Measurements from ENCODE around the gene KCP.

KCP gene

DNA sequence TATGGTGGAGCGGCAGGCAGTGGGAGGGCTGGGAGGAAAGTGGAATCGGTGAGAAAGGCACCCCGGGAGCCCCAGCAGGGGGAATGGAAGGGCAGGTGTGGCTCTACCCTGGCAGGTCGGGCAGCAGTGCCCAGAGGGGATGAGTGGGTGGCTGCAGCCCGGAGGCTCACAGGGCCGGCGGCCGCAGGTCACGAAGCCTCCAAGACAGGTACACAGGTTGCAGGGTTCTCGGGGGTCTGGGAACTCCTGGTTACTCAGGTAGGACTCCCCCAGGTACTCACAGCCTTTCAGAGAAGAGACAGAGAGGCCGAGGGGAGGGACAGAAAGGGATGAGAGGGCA lies 21.8 kb downstream of the KCP start:
- in situ Hi-C loops (cut with MboI; ENCODE audit: low sequenced_read_pairs), result no loop called here

DNA sequence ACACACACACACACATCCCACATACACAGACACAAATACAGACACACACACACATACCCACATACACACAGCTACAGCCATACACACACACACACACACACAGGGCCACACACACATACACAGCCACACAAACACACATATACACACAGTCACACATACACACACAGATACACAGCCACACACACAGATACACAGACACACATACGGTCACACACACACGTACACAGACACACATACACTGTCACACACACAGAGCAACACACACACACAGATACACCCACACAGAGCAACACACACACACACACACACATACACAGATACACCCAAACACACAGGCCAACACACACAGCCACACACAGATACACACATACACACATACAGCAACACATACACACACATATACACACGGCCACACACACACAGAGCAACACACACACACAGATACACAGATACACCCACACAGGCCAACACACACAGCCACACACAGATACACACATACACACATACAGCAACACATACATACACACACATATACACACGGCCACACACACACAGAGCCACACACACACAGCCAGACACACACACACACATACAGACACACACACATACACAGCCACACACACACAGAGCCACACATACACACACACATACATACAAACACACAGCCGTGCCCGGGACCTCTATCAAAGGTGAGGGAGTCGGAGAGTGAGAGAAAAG lies 22.3 kb downstream of the KCP start:
- in situ Hi-C loops (cut with MboI; ENCODE audit: low sequenced_read_pairs), result no loop called here

DNA sequence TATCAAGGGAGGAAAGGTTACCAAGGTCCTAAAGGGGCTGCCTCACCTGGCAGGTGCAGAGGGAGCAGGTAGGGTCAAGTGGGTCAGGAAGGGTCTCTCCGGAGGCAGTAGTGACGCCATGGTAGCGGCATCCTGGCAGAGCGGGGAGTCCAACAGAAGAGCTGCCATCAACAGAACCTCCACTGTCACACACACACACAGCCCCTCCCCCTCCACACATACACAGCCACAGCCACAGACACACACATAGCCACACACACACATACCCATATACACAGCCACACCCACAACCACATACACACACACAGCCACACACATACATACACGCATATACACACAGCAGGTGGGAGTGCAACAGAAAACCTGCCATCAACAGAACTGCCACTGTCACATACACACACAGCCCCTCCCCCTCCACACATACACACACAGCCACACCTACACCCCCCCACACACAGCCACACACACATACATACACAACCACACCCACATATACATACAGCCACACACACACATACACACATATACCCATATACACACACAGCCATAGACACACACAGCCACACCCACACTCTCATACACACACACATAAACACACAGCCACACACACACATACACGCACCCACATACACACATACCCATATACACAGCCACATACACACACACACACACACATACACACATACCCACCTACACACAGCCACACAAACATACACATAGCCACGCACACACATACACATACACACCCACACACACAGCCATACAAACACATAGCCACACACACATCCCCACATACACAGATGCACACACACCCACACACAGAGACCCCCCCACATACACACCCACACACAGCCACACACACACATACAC lies 23.1 kb downstream of the KCP start:
- in situ Hi-C loops (cut with MboI; ENCODE audit: low sequenced_read_pairs), result no loop called here

DNA sequence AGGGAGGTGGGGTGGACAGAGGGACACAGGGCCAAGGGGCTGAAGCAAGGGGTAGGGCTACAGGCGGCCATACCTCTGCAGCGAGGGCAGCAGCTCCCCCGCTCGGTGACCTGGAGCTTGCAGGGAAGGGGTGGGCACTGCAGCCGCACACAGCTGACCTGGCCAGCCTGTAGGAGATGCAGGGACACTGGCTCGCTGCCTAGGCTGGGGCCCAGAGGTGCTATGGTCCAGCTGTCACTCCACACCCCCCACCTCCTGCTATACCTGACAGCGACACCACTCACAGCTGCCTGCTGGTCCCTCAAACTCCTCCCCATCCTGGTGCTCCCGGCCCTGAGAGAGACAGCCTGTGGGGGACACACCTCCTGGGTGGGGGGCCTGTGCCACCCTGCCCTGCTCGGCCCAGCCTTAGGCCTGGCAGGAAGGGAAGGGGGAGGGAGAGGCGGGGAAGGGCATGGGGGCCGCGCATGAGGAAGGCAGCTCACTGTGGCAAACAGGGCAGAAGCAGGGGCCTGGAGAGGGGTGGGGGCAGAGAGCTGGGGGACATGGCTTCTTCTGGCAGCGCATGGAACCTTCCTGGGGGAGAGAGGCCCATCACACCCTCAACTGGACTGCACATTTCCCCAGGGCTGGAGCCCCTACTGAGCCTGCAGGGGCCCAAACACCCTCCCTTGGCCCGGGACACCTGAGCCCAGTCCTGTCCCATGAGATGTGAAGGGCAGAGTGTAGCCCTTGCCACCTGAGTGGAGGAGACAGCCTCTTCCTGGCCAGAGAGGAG lies 23.9 kb downstream of the KCP start:
- in situ Hi-C loops (cut with MboI; ENCODE audit: low sequenced_read_pairs), result no loop called here

DNA sequence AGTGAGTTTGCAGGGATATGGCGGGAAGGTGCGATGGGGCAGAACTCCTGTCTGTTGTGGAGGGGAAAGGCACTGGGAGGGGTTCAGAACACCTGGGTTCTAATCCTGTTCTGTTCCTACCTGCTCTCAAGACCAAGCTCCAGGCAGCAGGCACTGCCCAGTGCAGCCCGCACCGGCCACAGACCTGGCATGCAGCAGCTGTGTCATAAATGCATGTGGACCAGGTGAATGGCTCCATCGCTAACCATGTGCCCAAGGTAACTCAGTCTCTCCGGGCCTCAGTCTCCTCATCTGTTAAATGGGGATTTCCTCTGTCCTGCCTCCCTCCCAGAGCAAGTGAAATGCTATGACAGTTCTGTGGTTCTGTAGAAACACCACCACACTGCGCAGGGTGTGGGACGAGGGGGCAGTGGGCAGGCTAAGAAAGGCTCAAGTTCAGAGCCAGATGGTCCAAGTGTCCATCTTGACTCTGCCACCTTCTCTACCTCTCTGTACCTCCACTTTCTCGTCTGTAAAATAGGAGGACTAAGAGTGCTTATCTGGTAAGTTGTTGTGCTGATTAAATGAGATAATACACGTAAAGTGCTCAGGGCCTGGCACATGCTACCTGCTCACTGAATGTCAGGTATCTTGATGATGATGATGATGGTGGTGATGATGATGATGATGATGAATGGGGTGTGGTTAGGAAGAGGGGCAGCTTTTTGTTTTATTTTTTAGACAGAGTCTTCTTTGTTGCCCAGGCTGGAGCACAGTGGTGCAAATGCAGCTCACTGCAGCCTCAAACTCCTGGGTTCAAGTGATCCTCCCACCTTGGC lies 24.9 kb downstream of the KCP start:
- in situ Hi-C loops (cut with MboI; ENCODE audit: low sequenced_read_pairs), result no loop called here

DNA sequence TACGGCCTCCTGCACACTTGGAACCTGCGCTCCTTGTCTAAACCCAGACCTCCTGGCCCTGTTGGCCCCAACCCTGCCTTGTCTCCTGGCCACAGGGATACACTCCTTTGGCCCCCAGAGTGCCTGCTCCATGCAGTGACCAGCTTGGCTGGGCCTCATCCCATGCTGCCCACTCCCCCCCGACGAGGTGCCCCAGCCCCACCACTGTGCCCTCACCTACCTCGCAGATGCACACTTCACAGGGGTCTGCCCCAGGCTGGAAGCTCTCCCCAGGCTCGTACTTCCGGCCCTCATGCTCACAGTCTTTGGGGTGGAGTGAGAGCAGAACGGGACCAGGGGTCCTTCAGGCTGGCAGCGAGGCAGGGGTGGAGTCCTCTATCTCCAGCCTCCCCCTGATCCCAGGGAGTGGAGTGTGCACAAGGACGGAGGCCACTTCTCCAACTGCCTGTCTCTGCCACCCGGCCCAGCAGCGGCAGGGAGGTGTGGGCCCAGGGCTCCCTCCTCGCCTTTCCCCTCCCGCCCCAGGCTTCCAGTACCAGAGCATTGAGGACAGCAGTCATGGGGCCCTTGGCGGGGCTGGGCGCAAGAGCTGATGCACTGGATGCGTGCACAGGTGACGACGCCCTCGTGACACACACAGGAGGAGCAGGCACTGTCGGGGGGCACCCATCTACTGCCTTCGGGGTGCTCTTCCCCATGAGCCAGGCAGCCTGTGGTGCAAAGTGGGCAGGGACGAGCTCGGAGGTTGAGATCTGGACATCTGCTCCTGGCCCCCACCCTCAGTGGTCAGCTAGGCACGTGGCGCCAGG lies 25.7 kb downstream of the KCP start:
- in situ Hi-C loops (cut with MboI; ENCODE audit: low sequenced_read_pairs), result no loop called here

DNA sequence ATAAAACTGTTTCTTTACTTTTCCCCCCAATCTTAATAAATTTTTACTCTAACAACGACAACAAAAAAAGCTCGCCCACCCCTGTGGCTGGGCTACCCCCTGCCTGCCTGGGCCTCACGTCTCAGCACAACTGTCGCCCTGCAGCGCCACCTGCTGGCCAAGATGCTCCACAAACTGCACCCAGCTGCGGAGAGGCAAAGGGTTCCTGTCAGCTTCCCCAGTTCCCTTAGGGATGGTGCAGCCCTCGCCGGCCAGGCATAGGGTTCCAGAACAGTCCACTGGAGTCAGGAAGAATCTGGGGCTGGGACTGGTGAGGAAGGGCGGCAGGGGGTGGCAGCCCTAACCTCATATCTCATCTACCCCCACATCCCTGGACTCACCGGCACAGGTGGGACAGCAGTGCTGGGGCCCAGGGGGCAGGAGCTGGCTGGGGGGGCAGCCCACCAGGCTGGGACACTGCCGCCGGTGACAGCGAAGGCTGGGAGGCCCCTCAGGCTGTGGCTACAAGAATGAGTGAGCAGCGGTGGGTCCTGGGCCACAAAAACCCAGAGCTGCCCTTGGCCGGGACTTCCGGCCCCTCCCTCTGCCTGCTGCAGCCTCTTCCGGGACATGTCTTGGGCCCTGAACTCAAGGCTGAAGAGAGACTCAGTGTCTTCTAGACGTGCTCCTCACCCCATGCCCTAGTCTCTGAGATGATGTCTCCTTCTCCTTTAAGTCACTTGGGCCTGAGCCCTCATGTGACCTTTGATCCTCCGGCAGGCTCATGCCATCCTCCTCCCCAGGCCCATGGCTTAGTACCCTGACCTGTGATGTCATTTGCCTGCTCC lies 26.7 kb downstream of the KCP start:
- in situ Hi-C loops (cut with MboI; ENCODE audit: low sequenced_read_pairs), result no loop called here

DNA sequence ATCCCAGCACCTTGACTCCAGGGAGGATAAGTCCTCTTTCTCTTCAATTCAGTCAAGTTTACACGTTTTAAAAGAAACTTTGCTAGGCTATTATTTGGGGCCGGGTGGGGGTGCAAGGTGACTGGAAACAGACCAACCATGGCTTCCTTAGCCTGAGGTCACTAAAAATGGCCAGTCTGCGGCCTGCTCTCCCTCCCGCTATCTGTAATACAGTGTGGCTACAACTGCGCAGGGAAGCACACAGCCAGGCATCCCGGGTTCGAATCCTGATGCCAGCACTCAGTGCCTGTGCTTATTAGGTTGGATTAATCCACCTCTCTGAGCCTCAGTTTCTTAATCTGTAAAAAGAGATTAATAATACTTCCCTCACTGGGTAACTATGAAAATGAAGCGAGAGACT lies 28.4 kb downstream of the KCP start:
- in situ Hi-C loops (cut with MboI; ENCODE audit: low sequenced_read_pairs), result no loop called here

DNA sequence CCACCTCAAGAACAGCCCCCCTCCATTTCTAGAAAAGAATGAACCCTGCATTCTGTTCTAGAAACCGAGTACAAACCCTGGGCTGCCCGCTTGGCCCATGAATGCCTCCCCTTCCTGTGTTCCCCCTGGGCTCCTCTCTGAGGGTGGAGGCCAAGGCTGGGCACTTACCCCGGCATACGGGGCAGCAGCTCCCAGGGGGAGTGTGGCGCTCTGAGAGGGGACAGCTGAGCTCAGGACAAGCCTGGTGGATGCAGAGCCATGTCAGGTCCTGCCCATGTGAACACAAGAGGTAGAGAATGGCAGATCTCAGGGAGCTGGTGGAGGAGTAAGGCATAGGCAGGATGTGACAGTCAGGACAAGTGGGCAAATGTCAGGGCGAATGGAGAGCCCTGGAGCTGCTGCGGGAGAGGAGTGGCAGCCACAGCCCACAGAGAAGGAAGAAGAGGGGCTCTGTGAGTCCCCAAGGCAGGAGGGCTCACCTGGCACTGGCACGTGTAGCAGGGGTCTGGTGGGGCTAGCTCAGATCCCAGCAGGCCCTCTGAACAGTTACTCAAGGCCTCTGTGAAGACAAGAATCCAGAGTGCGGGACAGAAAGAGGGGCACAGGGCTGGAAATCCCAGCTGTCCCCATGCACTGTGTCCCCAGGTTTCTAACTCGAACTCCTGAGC lies 28.9 kb downstream of the KCP start:
- in situ Hi-C loops (cut with MboI; ENCODE audit: low sequenced_read_pairs), result no loop called here

DNA sequence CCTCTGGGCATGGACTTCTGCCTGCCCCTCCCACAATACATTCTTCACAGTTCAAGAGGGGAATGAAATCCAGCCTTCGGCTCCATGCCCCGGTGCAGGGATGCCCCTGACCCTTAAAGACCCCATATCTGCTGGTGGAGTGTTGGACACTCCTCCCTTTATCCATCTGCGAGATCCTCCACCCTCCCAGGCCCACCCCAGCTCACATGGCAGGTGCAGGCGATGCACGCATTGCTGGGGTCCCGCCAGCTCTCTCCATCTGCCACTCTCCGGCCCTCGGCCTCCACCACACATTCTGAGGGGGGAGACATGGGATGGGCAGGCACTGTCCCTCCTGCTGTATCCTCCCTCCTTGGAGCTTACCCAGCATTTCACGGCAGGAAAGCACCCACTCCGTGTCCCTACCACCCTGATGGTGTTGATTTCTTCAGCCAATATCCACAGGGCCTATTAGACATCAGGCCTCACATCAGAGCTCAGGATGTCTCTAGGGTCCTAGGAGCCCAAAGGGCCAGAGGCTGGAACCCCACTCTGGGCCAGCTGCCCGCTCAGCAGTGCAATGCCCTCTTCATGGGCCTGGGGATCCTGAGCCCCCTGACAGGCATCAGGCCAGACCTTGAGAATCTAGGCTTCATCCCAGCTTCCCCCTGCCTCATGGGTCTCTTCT lies 29.6 kb downstream of the KCP start:
- in situ Hi-C loops (cut with MboI; ENCODE audit: low sequenced_read_pairs), result no loop called here

DNA sequence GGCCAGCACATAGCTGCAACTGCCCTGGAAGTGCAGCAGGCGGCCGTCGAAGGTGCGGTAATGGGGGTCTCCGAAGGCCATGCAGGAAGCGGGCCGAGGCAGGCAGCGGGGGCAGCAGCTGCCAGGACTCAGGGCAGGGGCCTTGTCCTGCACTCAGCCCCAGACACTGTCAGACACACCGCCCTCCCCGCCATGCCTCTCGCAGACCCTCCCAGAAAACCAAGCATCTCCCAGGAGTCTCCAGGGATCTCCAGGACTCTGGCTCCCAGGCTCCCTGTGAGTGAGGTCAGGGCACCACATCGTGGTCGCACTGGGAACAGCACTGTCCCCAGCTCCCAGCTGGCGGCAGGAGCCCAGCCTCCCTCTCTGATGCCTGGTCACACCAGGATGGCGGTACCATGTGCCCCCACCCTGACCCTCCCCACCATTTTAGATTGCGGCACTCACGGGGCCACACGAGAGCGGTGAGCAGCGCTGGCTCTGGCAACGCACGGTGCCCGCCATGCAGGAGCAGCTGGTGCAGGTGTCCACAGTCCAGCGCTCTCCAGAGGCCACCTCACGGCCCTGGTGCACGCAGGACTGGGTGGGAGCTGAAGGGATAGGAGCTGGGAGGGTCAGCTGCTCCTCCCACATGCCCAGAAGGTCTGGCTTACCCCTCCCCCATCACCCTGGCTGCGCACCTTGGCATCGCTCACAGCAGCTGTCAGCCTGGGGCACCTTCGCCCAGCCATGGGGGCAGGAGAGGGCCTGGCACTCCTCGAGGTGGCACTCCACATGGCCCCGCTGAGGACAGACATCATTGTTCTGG lies 30.4 kb downstream of the KCP start:
- in situ Hi-C loops (cut with MboI; ENCODE audit: low sequenced_read_pairs), result no loop called here

DNA sequence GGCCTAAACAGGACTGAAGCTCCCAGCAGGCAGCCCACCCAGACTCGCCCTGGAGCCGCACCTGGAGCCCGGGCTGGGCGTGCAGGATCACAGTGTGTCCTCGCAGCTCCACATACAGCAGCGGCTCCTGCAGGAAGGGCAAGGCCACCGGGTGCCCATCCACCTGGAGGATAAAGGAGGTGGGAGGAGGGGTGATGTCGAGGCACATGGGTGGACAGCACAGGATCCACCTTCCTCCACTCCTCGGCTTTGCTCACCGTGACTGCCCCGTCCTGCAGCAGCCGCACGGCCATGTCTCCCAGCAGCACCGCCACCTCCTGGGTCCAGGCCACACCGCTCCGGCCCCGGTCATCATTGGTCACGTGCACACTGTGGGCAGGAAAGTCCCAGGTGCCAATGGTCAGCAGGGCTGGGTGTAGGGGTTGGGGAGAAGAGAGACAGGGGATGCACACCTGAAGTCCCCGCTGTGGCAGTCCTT lies 31.0 kb downstream of the KCP start:
- in situ Hi-C loops (cut with MboI; ENCODE audit: low sequenced_read_pairs), result no loop called here

DNA sequence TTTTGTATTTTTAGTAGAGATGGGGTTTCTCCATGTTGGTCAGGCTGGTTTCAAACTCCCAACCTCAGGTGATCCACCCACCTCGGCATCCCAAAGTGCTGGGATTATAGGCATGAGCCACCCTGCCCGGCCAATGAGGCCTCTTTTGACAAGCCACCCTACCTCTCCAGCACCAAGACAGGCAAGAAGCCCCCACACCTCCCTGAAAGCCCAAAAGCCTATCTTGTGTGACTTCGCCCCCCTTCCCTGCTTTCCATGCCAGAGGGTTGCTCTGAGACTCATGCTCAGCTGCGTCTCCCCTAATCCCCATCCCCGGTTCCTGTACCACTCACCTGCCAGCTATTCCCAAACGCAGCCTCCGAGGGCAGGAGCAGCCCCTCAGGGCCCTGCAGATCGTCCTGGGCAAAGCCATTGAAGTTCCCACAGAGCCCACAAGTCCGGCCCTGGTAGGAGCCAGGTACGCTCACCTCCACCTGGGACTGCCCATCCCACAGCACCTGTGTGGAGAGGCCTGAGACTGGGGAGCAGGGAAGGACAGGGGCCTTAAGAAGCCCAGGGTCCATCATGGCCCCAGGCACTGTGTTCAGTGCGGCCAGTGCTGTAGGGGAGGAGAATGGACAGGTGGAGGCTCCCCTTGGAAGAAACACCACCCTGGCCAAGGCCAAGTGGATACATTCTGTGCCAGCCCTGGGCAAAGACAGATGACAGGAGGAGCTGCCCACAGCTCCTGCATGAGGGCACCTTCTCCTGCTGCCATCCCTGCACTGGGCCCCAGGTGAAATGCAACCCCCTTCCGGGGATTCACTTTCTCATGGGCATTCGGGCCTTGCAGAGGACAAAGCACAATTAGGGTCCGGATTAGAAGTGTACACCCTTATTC lies 32.0 kb downstream of the KCP start:
- in situ Hi-C loops (cut with MboI; ENCODE audit: low sequenced_read_pairs), result no loop called here

DNA sequence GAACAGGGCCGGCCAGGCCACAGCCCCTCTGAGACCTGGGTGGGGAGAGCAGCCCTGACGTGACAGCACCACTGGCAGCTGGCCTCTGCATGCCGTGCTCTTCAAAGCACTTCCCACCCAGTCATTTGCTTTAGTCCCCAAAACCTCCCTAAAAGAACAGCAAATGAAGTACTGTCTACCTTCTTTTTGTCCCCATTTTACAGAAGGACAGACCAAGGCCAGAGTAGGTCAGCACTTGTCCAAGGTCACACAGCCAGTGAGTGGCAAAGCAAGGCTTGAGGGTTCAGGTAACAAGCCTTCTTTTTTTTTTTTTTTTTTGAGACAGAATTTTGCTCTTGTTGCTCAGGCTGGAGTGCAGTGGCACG lies 32.8 kb downstream of the KCP start:
- in situ Hi-C loops (cut with MboI; ENCODE audit: low sequenced_read_pairs), result no loop called here

DNA sequence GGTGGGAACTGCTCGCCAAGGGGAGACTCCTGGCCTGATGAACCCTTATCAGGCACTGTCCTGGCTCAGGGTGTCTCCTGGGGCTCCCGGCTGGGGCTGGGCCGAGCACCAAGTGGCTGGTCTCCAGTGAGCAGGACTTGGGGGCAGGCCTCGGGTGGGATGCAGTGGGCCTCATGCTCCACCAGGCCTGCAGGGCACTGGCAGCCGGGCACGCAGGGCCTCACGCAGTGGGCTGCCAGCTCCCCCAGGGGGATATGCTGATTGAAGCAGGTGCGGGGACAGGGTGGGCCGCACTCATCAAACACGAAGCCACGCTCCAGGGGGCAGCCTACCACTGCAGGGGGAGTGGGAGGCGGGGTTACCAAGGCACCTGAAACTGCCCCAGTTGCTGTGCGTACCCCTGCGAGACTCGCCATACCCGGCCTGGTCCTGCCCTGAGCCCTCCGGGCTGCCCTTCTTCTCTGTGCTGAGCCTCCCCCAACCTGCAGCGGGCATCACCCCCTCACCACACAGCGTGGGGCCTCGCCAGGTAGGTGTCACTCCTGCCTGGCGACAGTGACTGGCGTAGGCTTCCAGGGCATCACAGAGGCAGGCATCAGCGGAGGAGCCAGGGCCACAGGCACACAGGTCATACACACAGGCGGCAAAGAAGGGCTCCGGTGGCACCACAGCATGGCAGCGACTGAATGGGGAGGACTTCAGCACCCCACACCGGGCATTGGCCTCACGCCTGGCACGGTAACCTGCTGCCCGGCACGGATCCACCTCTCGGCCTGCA lies 33.3 kb downstream of the KCP start:
- in situ Hi-C loops (cut with MboI; ENCODE audit: low sequenced_read_pairs), result no loop called here

DNA sequence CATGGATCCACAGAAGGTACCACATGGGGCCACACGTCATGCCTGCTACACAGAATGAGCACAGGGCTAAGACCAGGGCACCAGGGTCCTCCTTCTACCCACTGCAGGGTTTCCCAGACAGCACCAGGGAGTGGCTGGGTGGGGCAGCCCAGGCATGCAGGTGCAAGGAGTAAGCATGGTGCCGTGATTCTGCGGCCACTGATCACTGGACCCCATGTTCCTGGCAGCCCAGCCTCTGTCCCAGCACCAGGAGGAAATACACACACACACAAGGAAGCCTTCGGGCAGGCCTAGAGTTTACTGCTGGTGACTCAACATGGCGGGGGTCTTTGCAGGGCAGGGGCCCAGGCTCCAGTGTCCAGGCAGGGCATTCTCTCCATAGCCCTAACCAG lies 33.9 kb downstream of the KCP start:
- in situ Hi-C loops (cut with MboI; ENCODE audit: low sequenced_read_pairs), result no loop called here
